ENCODE data around the gene TMEM163.

GRCh38 chr2:134718817-134719814 is at the start of gene TMEM163:
- TF ChIP-seq CTCF (IDR thresholded peaks at IDR 0.05) (no peak), POLR2A (IDR thresholded peaks at IDR 0.05) (no peak)
